HPDE6-E6E7 (cell line): ENCODE measurements around the gene CRB3.
"Not testable (repeated sequence)": the region's sequence is repeated elsewhere in the genome, so short reads cannot be mapped to it uniquely, and the experiment has no call there.

Source experiments
- DNase-seq: peaks from one replicate; pipeline ENCODE4 v3.0.0; 2011; ENCODE audit warnings: missing footprints; ENCODE audit errors: extremely low spot score

CRB3 gene, protein sequence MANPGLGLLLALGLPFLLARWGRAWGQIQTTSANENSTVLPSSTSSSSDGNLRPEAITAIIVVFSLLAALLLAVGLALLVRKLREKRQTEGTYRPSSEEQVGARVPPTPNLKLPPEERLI

DNA sequence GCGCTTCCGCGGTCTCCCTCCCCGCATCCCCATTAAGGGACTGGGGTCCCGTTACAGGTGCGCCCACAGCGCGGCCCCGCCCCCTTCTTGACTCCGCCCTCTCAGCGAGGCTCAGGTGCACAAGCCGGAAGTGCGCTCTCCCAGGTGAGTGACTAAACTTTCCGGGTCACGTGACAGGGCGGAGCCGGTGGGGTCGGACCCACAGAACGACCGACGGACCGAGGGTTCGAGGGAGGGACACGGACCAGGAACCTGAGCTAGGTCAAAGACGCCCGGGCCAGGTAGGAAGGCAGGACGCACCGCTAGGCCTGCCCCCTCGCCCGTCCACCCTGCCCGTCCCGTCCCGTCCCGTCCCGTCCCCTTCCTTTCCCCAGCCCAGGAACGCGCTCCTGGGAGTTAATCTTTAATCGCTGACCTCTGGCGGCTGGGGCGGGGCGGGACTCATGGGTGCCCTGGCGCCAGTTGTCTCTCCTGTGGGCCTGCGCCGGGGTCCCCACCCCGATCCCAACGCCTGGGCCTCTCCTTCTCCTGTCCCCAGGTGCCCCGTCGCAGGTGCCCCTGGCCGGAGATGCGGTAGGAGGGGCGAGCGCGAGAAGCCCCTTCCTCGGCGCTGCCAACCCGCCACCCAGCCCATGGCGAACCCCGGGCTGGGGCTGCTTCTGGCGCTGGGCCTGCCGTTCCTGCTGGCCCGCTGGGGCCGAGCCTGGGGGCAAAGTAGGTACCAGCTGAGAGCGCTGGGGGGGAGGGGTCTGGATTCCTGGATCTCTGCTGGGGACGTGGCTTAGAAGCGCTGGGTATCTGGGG lies at the start of gene CRB3:
Gene CRB3, plus strand, starts transcription at position 202 of the 804 bp plus-strand sequence. Its CDS starts 431 bp downstream, at position 633.
- peak; percentile 93 for DNase-seq

GRCh38 chr19:6414793-6415590 lies 49.1 kb upstream of the CRB3 start:
- no peak for DNase-seq

GRCh38 chr19:6415591-6416190 lies 48.4 kb upstream of the CRB3 start:
- no peak for DNase-seq

- DNase-seq, result no peak
Observed at GRCh38 chr19:6416658-6417405, 47.2 kb upstream of the CRB3 start.

DNA sequence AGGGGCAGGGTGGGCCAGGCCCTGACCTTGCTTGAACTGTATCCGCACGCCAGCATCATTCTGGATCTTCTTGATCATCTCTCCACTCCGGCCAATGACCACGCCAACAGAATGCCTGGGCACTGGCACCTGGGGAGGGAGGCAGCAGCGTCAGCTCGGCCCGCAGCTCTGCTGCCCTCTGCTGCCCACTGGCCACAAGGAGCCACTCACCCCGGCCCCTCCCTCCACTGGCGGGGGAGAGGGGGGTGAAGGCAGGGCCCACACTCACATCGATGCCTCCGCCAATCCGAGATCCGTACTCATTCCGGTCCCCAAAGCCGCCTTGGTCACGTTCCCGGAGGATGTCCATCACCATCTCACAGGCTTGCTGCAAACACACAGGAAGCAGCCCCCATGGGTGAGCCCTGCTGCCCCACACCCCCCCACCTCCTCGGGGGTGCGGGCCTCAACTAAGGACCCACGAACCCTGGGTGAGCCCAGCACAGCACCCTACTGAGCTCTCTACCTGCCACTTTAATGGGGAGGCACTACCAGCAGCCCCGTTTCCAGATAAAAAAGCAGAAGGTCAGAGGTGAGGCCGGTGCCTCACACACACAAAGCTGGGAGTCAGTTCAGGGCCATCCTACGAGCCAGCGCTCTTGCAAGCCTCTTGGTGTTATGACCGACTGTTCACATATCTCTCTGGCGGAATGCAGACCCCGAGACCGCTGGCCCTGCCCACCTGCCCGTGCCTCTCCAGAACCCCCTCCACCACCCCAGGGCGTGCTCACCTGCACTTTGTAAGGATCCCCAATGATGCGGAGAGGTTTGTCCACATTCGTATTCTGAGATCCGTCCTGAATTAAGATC lies 46.1 kb upstream of the CRB3 start:
- no peak for DNase-seq

- DNase-seq, result no peak
Observed at GRCh38 chr19:6418562-6418932, 45.5 kb upstream of the CRB3 start.

GRCh38 chr19:6421075-6422014 lies 42.7 kb upstream of the CRB3 start:
- DNase-seq, result no peak

DNA sequence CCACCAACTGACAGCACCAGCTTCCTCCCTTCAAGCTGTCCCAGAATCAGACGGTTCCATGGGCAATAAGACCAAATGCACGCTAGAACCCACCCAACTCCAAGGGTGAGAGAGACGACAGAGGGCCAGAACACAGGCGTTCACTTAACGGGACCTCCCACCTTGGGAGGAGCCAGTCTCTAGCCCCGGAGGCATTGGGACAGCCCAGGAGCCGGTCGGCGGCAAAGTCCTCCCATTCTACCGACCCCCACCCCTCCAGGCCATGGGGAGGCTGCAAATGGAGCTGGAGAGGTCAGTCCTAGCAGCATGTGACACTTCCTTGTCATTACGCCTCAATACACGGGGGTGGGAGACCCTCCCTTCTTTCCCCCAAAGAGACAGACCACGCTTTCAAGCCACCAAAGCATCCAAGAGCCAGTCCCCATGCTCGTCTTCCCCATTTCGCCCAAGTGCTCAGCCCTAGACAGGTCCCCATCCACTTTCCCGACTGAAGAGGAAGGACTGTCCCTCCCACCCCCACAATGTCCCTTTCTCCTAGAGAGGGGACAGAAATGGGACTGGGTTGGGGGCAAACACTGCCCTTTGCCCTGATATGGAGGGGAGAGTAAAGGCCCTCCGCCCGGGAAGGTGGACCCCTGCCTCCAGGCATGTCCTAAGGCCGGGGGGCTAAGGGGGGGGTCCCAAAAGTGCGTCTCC lies 40.4 kb upstream of the CRB3 start:
- peak; percentile 55 for DNase-seq

DNA sequence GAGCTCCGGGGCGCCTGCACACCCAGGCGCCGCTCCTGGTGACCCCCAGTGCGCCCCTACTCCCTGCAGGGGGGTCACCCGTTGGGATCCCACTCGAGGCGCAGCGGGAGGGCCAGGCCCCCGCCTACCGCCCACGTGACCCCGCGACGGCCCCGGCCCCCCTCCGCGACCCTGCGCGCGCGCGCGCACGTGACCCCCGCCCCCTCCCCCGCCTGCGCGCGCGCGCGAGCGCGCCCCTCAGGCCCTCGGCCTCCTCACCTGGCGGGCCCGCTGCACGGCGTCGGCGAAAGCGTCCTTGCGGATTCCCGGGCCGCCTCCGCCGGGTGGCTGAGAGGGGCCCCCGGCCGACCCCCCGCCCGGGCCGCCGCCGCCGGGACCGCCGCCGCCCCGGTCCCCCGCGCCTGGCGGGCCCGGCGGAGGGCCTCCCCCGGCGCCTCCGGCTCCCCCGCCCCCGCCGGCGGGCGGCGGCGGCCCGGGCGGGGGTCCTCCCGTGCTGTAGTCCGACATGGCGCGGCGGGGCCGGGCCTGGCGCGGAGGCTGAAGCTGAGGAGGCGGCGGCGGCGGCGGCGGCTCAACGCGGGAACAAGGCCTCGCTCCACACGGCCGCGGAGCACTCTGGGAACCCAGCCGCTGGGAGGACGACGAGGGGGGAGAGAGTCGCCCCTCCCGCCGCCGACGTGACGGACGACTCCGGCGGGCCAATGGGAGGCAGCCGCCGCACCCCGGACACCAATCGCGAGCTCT lies 39.7 kb upstream of the CRB3 start, which contains the start of gene KHSRP:
Gene KHSRP, minus strand, starts transcription at position 617 of the 744 bp plus-strand sequence. Its CDS starts 110 bp downstream, at position 507.
- no peak for DNase-seq

DNA sequence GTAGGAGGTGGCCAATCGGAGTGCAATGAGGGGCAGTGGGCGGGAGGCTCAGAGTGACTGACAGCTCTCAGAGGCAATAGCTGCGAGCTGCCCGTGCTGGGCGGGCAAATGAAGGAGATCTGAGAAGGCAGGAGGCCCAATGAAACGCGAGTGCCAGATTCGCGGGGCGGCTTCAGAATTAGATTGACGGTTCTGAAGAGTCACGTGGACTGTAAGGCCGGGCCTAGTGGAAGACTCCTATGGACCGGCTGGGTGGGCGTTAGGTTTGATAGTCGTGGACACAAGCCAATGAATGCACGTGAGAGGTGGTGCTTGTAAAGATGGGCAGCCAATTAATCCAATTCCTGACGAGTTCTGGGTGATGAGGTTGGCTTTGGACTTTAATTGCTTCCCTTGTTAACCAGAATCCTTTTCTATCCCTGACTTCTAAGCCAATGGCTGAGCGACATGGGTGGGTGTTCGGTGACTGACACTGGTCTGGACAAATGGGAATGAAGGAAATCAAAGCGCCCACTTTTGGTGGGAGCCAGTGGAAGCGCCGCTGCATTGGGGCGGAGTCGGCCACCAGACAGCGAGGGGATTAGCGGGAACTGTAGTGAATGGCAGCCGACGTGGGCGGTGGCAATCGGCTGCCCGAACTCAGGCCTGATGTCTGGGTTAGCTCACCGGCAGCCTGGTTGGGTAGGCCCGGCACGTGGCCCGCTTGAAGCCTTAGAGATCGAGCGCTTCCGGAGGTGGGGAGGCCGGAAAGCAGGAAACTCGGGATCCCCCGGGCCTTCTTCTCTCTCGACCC lies 38.9 kb upstream of the CRB3 start:
- DNase-seq, result peak; percentile 99

GRCh38 chr19:6425732-6426620 lies 38.1 kb upstream of the CRB3 start:
- DNase-seq, result no peak

DNA sequence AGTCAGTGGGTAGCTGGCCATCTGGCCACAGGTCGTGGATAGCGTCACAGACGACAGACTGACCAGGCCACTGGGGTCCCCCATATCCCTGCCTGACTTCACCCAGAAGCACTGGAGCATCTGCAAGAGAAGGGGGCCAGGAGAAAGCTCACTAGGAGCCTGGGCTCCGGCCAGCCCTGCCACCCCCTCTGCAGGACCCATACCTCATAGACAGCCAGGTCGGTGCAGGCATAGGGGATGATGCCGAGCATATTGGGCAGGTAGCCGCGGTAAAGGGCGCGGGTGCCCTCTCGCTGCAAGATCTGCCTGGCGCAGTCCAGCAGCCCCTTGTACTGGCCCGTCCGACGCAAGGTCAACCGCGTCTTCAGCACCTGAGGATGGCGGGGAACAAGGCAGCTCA lies 36.9 kb upstream of the CRB3 start:
- no peak for DNase-seq

GRCh38 chr19:6428692-6429418 lies 35.2 kb upstream of the CRB3 start:
- DNase-seq, result not testable (repeated sequence)

DNA sequence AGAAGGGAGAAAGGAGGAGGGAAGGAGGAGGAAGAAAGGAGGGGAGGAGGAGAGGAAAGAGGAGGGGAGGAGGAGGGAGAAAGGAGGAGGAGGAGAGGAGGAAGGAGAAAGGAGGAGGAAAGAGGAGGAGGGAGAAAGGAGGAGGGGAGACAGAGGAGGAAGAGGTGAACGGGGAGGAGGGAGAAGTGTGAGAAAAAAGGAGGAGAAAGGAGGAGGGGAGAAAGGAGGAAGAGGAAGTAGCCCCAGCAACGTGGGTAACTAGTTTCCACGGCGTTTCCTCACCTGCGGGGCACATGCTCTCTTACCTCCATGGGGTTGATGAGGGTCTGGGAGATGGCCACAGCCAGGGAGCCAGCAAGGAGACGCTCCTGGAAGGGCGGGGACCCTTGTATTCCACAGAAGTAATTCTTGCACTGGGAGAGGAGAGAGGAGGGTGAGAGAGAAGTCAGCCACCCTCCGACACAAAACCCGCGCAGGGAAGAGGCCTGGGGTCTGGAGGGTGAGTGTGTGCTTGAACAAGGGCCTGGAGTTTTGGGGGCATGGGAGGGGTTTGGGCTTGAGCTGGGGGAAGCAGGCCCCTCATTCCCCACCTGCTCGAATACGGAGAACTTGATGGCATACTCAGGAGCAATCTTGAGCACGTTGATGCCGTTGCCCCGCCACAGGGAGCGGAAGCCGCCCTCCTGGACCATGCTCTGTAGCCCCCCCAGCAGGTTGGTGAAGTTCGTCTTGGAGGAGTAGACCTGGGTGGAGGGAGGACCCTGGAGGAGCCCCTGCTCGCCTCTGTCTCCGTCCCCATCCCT lies 34.5 kb upstream of the CRB3 start:
- DNase-seq, result no peak

- no peak for DNase-seq
Observed at GRCh38 chr19:6431891-6432290, 32.2 kb upstream of the CRB3 start.
